ENCODE data around the gene CCL1. TPM values are rescaled to one million over a fixed set of nuclear protein-coding genes. Genes with fewer than 3 reads are reported as not detected.

The CCL1 gene
- total RNA-seq, 2 donors from 2014 or later, result not detected

GRCh38 chr17:34384822-34385605 lies 22.0 kb upstream of the CCL1 start:
- intact Hi-C loops (cut with DNase I), result no loop called here
- TF ChIP-seq POLR2AphosphoS5 (IDR thresholded peaks at IDR 0.05) (no peak), POLR2A (IDR thresholded peaks at IDR 0.05) (no peak), CTCF (IDR thresholded peaks at IDR 0.05) (no peak)
- DNase-seq (ENCODE audit: low spot score), result no peak
- Histone ChIP-seq H3K27me3 (replicated peaks; ENCODE audit: insufficient read depth) (peaks cover 6% of the 10 kb centered on the region), H3K4me1 (replicated peaks) (no peaks in the 10 kb centered on the region), H3K36me3 (no peaks in the 10 kb centered on the region), H3K9me3 (no peaks in the 10 kb centered on the region), H3K27ac (no peak overlapping the region), H3K4me3 (no peak overlapping the region)
- 78% methylated on average over 9 of the region's 9 CpGs for WGBS

- H3K9me3 ChIP-seq, result no peaks in the 10 kb centered on the region
- no peak for DNase-seq (ENCODE audit: low spot score)
- TF ChIP-seq POLR2A (IDR thresholded peaks at IDR 0.05) (no peak), CTCF (IDR thresholded peaks at IDR 0.05) (no peak), POLR2AphosphoS5 (IDR thresholded peaks at IDR 0.05) (no peak)
- H3K4me3 ChIP-seq, result no peak overlapping the region
- 88% methylated on average over 1 of the region's 1 CpG for WGBS
- intact Hi-C loops (cut with DNase I), result no loop called here
- H3K36me3 ChIP-seq, result no peaks in the 10 kb centered on the region
- no peaks in the 10 kb centered on the region for H3K4me1 ChIP-seq (replicated peaks)
- H3K27me3 ChIP-seq (replicated peaks; ENCODE audit: insufficient read depth), result peaks cover 6% of the 10 kb centered on the region
- no peak overlapping the region for H3K27ac ChIP-seq
Measured at GRCh38 chr17:34384271-34384670, 21.2 kb upstream of the CCL1 start.

GRCh38 chr17:34383216-34383615 lies 20.2 kb upstream of the CCL1 start:
- 79% methylated on average over 3 of the region's 3 CpGs for WGBS
- Histone ChIP-seq H3K27me3 (replicated peaks; ENCODE audit: insufficient read depth) (peaks cover 6% of the 10 kb centered on the region), H3K36me3 (no peaks in the 10 kb centered on the region), H3K27ac (no peak overlapping the region), H3K4me1 (replicated peaks) (no peaks in the 10 kb centered on the region), H3K9me3 (no peaks in the 10 kb centered on the region), H3K4me3 (no peak overlapping the region)
- no peak for TF ChIP-seq POLR2A (IDR thresholded peaks at IDR 0.05)
- TF ChIP-seq CTCF (IDR thresholded peaks at IDR 0.05), result no peak
- TF ChIP-seq POLR2AphosphoS5 (IDR thresholded peaks at IDR 0.05), result no peak
- intact Hi-C loops (cut with DNase I), result no loop called here
- no peak for DNase-seq (ENCODE audit: low spot score)

- DNase-seq (ENCODE audit: low spot score), result no peak
- H3K4me3 ChIP-seq, result no peak overlapping the region
- H3K9me3 ChIP-seq, result no peaks in the 10 kb centered on the region
- WGBS, result 25% methylated on average over 7 of the region's 7 CpGs
- no peak overlapping the region for H3K27ac ChIP-seq
- H3K36me3 ChIP-seq, result no peaks in the 10 kb centered on the region
- H3K27me3 ChIP-seq (replicated peaks; ENCODE audit: insufficient read depth), result peaks cover 6% of the 10 kb centered on the region
- intact Hi-C loops (cut with DNase I), result no loop called here
- TF ChIP-seq POLR2A (IDR thresholded peaks at IDR 0.05) (no peak), CTCF (IDR thresholded peaks at IDR 0.05) (no peak), POLR2AphosphoS5 (IDR thresholded peaks at IDR 0.05) (no peak)
- H3K4me1 ChIP-seq (replicated peaks), result no peaks in the 10 kb centered on the region
Measured at GRCh38 chr17:34382621-34383124, 19.6 kb upstream of the CCL1 start.

- DNase-seq (ENCODE audit: low spot score), result no peak
- Histone ChIP-seq H3K4me1 (replicated peaks) (no peaks in the 10 kb centered on the region), H3K9me3 (no peaks in the 10 kb centered on the region), H3K27me3 (replicated peaks; ENCODE audit: insufficient read depth) (peaks cover 2% of the 10 kb centered on the region), H3K36me3 (no peaks in the 10 kb centered on the region), H3K27ac (no peak overlapping the region), H3K4me3 (no peak overlapping the region)
- intact Hi-C loops (cut with DNase I), result no loop called here
- WGBS, result 76% methylated on average over 5 of the region's 5 CpGs
- TF ChIP-seq CTCF (IDR thresholded peaks at IDR 0.05) (no peak), POLR2A (IDR thresholded peaks at IDR 0.05) (no peak), POLR2AphosphoS5 (IDR thresholded peaks at IDR 0.05) (no peak)
Measured at GRCh38 chr17:34379868-34380267, 16.8 kb upstream of the CCL1 start.

Data from prostate gland (tissue), 2 donors.